ENCODE measurements around the gene C9orf57.

Gene C9orf57

GRCh38 chr9:72006501-72006900 is 53.9 kb downstream of the C9orf57 start:
- no peaks in the 10 kb centered on the region for H3K9me3 Mint-ChIP-seq
- DNase-seq = no peak
- no peaks in the 10 kb centered on the region for H3K27me3 Mint-ChIP-seq
- H3K4me1 Mint-ChIP-seq (ENCODE audit: low read depth in 2 of 2) = no peaks in the 10 kb centered on the region
- no peak for ATAC-seq (replicated peaks)
- peaks cover 3% of the 10 kb centered on the region for H3K36me3 Mint-ChIP-seq (ENCODE audit: insufficient read depth)
- H3K4me3 Mint-ChIP-seq = no peak overlapping the region
- no peak overlapping the region for H3K27ac Mint-ChIP-seq

GRCh38 chr9:72005451-72005850 is 55.0 kb downstream of the C9orf57 start:
- H3K9me3 Mint-ChIP-seq = no peaks in the 10 kb centered on the region
- H3K4me1 Mint-ChIP-seq (ENCODE audit: low read depth in 2 of 2) = no peaks in the 10 kb centered on the region
- no peak overlapping the region for H3K27ac Mint-ChIP-seq
- peaks cover 0 to under 1% of the 10 kb centered on the region in 2 donors for H3K27me3 Mint-ChIP-seq
- H3K4me3 Mint-ChIP-seq = no peak overlapping the region
- ATAC-seq (replicated peaks) = no peak
- DNase-seq = no peak
- H3K36me3 Mint-ChIP-seq (ENCODE audit: insufficient read depth) = peaks cover 3% of the 10 kb centered on the region

Data from effector memory CD8-positive, alpha-beta T cell (primary cell).